IPS DF 4.7 (cell line): ENCODE measurements around the gene GMPR2.

Experiments used
- DNase-seq: peaks from one replicate; pipeline ENCODE4 v3.0.0-alpha.2; 2013; ENCODE audit warnings: low spot score; ENCODE audit errors: extremely low read depth

Gene GMPR2

DNA sequence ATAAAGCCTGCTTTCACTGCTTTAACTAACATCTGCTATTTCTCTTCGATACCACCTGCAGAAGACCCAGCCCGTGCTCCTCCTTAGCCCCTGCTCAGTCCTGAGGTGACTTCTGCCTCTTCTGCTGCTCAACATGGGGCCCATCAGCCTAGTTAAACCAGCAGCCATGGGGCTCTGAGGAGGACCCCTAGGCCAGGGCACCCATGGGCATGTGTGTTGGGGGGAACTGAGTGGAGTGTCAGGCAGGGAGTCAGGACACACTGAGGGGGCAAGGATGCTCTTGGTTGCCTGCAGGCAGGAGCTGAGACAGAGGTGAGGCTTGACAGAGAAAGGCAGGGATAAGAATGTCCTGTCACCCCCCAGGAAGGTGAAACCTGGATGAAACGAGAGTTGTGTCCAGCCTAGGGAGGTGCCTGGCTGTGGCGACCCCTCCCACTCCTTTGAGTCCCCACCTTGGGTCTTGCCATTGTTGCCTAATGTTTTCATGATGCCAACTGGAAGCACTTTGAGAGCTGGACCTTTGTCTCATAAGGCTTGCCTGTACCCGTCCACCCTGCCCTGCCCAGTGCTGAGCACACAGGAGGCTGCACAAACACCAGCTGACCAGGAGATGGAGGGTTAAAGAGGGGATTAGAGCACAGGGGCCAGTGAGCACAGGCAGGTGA is 51.2 kb downstream of the GMPR2 start:
- no peak for DNase-seq

DNA sequence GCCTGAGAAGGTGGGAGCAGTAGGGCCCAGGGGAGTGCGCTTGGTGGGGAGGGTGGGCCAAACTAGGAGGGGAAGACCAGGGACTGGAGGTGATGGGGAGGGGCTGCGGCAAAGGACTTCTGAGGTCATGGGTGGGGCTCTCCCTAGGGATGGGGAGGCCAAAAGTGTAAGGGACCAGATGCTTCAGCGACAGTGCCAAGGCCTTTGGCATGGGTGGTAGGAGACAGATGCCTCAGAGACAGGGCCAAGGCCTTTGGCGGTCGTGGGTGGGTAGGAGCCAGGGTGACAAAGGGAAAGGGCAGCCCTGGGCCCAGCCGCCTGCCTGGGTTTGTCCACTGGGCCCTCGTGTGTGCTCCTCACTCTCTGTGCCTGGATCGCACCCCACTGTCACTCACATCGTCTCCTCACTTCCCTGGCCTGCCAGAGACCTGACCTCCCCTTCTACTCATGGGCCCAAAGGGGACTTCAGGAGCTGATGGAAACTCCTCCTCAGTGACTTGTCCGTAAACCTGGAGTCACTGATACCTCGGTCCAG is 51.8 kb downstream of the GMPR2 start:
- DNase-seq, result no peak

- DNase-seq, result no peak
Observed at GRCh38 chr14:24285351-24285750, 52.6 kb downstream of the GMPR2 start.

- DNase-seq, result no peak
Observed at GRCh38 chr14:24286996-24287395, 54.3 kb downstream of the GMPR2 start.
